Posterior vena cava (tissue), 2 donors: Measurements from ENCODE around the gene SYT17. TPM values are rescaled to one million over a fixed set of nuclear protein-coding genes. Genes with fewer than 3 reads are reported as not detected.

Experiments
- DNase-seq: peaks from one replicate; pipeline ENCODE4 v3.0.0-alpha.2; 2020; ENCODE audit warnings: low spot score
- intact Hi-C, 2 donors: fragments of 100-400 bp; cut with DNase I; formaldehyde crosslinking; loops; one replicate each; pipeline versions ENCODE4 v1.14.1 to v1.14.2; 2022 to 2023
- total RNA-seq, 2 donors: library from RNA; stranded (reverse); fragmentation: NEBNext Ultra II Directional; extraction: Animal tissue kit (Norgen Biotek cat#: 25700); gene quantifications; one replicate each; pipeline ENCODE4 v1.2.1, GENCODE V29; 2021
- donor health status: DM: yes; HTN: yes; CAD: no.
- donor health status: DM: yes; HTN: yes; CAD: no.

SYT17 gene
- total RNA-seq, 2 donors from 2014 or later: 1.2 to 2.8 TPM

DNA sequence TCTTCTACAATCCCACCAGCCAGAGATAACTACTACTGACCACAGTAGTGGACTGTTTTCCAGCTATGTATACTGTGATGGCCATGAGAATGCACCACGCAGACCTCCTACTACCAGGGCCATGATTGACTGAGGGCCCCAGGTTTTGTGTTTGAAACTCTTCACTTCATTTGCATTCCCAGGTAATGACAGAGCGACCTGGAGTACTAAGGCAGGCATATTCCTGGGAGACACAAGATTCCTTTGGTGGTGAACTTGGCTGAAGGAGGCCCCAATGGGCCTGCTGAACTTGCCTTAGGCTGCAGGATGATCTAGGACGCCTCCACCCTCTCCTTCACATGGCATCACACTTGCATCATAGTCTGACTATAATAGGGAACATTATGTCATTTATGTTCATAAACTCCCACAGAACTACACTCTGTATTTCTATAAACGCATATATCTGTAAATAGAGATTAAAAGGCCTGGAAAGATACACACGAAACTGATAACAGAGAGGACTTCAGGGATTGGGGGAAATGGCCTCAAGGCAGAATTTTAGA, 147.9 kb downstream of the SYT17 start:
- intact Hi-C loops: no loop called here
- no peak for DNase-seq

DNA sequence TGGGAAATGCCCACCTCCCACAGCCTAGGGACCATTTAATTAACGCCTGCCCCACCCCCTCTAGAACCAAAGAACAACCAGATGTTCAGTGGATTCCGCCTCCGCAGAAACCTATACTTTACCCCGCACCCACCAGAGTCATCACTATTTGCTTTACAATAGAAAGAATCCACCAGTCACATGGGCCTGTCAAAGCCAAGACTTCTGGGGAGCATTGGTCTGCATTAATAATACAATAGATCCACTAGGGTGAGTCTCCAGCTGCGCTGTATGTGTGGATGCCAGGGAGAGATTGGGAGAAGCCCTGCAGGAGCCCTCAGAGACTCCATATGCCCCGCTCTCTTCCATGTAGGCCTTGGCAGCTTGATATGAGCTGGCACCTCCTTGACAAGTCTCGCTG, 148.8 kb downstream of the SYT17 start:
- no peak for DNase-seq
- intact Hi-C loops: no loop called here

Other genes with a start within 250 kb of the SYT17 start
- gene SMG1, start 241.8 kb upstream of the SYT17 start, total RNA-seq: 10 to 100 TPM; 71.7 to 81.3 TPM
- gene TMC7, start 184.3 kb upstream of the SYT17 start, total RNA-seq: 1 to 10 TPM; 1.2 to 1.6 TPM
- 10 to 100 TPM; 16.7 to 22.4 TPM for gene COQ7, start 100.6 kb upstream of the SYT17 start, total RNA-seq
- 100 to 1,000 TPM in 1 of 2 donors, 10 to 100 TPM in 1; 68.1 to 106 TPM for gene ITPRIPL2, start 54.3 kb upstream of the SYT17 start, total RNA-seq
- gene CLEC19A, start 117.5 kb downstream of the SYT17 start, total RNA-seq: not detected
- gene TMC5, start 249.6 kb downstream of the SYT17 start, total RNA-seq: 1 to 10 TPM; 1.1 to 3.4 TPM